ENCODE data around the gene HMG20B.

HMG20B gene

DNA sequence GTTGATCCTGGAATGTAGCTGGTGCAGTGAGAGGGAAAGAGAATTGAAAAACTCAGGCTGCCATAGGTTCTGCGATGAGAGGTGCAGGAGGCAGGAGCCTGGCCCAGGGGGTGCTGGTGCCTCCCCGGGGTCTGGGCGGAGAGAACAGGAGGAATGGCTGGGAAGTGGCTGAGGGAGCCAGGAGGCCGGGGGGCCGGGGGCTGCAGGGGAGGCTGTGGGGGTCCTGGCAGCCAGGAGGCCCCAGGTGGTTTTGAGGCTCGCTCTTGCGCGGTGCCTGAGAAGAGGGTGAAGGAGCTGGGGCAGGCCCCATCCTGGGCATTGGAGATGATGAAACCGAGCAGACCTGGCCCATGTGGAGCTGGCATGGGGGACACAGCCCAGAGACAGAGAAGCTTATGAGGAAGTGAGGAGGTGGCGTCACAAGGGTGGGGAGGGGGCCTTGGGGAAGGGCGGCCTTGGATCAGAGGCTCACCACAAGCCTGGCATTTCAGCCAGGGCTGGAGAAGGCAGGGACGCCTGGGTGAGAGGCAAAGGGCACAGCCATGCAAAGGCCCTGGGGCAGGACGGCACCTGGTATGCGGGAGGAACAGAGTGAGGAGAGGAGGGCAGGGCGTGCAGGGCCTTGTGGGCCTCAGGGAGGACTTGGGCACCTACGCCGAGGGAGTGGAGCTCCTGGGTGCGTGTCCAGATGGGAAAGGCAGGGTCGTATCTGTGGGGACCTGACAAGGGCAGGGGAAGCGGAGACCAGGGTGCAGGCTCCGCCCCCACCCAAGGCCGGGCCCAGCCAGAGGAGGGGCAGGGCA, 35.1 kb upstream of the HMG20B start:
- DNase-seq = no peak

DNA sequence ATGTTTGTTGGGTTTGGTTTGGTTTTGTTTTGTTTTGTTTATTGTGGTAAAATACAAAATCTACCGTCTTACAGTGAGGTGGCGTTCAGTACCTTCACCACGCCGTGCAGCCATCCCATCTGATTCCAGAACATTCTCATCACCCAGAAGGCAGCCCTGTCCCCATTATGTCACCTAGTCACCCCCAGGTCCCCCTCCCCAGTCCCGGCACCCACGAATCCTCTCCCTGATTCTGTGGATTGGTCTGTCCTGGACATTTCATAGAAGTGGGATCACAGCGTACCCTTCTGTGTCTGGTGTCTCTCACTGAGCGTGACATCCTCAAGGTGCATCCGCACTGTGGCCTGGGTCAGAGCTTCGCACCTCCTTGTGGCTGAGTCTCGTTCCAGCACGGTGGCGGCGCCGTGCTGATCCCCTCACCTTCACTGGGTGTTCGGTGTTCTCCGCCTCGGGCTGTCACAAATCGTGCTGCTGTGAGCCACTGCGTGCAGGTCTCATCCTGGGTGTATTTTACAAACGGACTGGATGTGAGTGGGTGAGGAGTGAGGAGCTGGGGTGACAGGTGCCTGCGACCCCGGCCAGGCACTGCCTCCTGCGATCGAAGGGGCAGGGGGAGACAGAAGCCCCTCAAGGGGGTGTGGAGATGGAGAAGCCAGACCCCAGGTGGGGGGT, 34.4 kb upstream of the HMG20B start:
- DNase-seq = no peak

DNA sequence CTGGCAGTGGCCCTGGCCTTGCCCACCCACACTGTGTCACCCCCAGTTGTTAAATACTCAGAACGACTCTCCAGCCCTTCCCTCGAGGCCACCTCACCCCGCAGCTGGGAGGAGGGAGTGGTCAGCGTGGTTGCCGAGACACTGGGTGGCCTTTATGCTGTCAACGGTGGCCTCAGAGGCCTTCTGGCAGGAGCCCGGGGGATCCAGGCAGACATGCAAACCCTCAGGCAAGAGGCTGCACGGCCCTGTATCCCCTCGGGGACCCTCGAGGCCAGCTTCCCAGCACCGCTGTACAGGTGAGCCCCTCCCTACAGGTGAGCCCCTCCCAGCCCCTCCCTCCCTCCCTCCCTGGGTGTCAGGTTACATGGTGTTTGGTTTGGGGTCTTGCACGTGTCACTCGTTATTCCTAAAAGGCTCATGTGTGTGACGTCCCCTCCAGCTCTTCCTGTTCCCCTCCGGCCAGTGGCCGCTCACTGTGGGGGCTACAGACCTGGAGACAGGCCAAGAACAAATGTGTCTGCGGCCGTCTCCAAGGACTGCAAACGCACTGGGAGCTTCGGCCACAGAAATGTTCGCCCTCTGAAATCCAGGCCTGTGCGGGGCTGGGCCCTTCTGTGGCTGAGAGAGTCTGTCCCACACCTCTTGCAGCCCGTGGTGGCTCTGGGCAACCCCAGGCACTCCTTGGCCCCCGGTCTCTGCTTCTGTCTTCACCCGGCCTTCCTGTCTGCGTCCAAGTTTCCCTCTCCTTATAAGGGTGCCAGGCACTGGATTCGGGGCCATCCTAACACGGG, 33.6 kb upstream of the HMG20B start, which contains the start of gene TEKTIP1:
TEKTIP1 (plus strand) TSS at position 210 of the 791 bp plus-strand sequence; CDS start at position 214, 4 bp downstream.
- DNase-seq = no peak

DNA sequence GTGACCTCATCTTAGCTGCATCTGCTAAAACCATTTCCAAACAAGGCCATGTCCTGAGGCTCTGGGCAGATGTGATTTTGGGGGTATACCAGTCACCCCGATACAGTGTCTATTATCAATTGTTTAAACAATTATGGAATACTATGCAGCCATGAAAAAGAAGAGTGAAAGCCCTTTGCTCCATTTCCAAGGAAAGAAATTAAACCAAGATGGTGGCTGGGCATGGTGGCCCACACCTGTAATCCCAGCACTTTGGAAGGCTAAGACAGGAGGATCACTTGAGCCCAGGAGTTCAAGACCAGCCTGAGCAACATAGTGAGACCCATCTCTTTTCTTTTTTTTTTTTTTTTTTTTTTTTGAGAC, 33.0 kb upstream of the HMG20B start:
- no peak for DNase-seq

DNA sequence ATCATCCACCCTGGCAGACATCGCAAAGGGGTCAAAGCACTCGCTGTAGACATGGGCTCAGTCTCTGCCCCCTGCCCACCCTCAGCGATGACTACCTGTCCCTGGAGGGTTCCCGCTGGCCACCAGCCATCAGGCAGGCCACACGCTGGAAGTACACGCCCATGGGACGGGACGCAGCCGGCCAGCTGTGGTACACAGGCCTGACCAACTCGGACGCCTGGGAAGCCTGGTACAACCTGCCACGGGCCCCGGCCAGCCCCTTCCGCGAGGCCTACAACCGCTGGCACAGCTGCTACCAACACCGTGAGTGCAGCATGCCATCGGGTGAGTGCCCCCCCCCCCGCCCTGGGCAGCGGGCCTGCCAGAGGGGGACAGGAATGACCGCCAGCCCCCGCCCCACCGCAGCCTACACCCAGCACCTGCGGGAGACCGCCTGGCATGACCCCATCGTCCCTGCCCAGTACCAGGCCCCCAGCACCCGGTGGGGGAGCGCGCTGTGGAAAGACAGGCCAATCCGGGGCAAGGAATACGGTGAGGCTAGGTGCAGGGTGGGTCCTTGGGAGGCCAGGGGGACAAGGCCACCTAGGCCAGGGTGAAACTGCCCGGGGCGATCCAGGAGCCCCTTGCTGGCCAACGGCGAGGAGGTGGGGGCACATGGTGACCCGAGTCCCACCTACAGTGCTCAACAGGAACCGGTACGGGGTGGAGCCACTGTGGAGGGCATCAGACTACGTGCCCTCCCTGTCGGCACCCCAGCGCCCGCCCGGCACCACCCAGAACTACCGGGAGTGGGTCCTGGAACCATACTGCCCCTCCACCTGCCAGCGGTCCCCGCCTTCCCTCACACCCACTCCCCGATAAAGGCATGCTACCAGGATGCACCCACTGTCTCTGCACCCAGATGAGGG, 29.3 kb upstream of the HMG20B start:
- DNase-seq = no peak

DNA sequence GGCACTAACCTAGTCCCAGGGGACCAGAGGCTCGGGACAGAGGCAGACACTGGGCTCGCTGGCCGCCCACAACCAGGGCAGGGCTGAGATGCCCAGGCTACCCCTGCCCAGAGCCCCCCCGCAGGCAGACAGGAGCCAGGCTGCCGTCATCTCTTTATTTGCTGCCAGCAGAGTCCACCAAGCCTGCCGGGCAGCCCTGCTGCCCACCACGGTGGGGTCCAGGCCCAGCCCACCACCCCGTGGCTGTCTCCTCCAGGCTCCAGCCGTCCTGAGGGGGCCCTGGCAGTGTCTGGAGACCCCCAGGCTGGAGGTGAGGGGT, 28.7 kb upstream of the HMG20B start:
- DNase-seq = no peak

DNA sequence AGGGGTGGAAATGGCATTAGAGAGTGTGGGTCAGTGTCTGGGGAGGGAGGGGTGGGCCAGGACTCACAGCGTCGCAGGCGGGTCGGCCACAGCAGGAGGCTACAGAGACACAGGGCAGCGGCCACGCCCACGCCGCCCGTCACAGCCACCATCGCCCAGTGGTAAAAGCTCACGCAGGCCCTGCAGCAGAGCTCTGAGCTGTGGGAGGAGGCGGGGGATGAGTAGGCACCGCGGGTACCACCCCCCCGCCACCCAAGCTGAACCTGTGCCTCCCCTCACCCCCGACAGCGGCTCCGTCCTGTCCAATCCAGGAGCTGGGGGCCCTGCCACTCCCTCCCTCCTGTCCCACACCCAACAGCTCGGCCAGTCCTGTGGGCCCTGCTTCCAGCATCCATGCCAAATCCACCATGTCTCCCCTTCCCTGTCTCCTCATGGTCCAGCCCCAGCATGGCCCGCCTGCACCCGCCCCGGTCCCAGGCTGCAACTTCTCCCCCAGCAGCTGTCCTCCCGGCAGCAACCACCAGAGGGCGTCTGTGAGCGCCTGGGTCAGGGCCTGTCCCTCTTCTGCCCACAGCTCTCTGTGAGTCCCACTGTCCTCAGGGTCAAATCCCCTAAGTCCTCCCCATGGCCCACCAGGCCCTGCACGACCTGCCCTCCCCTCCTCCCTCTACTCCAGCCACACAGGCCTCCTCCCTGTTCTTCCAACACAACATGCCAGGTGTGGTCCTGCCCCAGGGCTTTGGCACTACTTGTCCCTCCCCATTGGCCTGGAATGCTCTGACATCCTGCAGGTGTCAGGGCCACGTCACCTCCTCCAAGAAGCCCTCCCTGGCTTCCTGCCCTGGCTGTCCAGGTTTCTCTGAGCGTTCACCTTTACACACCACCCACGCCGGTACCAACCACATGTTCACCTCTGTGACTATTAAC, 27.7 kb upstream of the HMG20B start:
- no peak for DNase-seq

DNA sequence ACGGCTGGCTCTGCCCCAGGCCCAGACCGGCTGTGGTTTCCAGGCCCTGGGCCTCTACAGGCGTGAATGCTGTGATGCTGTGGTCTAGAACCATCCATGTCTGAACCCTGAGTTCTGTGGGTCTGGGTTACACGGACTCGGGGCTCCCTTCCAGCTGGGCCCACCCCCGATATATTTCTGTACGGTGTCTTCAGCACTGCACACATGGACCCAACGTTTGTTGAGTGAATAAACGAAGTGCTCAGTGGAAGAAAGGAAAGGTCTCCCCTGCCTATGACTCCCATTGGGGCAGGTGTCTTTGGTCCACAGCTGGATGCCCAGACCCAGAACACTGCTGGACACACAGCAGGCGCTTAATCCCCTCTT, 27.1 kb upstream of the HMG20B start:
- DNase-seq = no peak

DNA sequence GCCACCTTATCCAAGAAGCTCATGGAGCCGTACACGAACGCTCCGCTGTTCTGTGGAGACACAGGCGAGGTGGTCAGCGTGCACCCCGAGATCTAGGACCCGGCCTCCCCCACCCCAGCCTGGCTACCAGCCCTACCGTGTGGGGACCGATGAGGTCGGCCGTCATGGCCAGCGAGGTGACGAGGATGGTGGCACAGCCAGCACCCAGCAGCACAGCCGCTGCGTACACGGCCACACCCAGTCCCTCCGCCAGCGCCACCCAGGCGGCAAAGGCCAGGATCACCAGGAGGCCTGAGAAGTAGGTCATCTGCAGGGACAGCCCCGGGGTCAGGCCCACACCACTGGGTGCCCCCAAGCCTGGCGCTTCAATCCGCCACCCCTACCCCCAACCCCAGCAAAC, 26.6 kb upstream of the HMG20B start:
- DNase-seq = no peak

DNA sequence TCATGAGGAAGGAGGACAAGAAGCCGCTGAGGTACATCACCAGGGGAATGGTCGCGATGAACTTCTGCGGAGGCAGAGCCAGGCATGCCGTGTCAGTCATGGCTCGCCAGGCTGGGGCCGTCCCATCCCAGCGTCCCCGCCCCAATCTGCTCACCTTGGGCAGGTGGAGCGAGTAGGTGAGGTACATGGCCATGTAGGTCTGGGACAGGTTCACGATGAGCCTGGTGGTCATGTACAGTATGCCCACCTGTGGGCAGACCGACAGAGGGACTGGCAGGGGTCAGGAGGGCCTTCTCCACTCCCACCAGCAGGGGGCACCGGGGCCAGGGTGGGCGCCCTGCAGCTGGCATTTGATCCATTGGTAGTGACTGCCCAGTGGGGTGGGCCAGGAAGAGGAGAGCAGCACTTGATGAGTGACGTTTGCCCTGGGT, 25.4 kb upstream of the HMG20B start:
- DNase-seq = no peak

DNA sequence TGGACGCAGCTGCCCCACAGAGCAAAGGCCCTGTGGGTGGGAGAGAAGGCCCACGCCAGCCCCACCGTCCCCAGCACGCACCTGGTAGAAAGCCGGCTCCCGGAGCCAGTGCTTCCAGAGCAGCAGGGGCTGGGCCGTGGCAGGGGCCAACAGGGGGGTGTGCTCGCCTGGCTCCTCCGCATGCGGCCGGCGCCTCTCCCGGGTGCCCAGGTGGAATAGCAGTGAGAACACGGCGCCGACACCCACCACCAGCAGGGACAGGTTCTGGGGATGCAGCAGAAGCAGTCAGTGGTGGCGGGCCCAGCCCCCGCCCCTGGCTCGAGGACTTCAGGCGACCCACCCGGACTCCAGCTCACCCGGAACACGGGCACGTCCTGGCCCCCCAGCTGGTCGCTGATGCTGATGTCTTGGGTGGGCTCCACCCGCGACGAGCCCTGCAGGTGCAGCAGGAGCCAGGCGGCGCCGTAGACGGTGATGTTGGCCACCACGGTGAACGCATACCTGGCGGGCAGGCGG, 24.9 kb upstream of the HMG20B start:
- no peak for DNase-seq

DNA sequence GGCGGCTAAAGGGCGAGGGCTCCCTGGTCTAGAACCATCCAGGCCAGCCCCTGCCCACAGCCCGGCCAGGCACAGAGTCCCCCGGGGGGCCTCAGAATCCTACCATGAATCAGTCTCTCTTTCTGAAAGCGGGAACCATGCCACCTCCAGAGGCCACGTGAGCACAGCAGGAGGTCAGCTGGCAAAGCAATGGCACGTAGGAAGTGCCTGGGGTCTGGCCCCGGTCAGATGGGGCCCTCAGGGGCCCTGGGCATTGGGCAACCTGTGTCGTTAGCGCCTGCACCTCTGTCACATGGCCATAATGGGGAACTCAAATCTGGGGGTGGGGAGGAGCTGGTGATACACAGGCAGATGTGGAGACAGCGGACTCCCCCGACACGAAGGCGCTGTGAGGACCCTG, 24.1 kb upstream of the HMG20B start:
- DNase-seq = no peak

DNA sequence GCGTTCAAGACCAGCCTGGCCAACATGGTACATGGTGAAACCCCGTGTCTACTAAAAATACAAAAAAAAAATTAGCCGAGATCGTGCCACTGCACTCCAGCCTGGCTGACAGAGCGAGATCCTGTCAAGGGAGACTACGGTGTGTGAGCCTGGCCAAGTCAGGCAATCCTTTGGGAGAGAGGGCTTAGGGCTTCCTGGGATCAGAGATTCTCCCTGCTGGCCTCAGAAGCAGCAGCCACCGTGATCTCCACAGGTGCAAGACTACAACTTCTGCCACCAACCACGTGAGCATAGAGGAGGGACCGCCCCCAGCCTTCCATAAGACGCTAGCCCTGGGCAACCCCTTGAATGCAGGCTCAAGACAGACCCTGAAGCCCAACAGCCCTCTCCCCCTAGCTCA, 22.9 kb upstream of the HMG20B start:
- DNase-seq = no peak

DNA sequence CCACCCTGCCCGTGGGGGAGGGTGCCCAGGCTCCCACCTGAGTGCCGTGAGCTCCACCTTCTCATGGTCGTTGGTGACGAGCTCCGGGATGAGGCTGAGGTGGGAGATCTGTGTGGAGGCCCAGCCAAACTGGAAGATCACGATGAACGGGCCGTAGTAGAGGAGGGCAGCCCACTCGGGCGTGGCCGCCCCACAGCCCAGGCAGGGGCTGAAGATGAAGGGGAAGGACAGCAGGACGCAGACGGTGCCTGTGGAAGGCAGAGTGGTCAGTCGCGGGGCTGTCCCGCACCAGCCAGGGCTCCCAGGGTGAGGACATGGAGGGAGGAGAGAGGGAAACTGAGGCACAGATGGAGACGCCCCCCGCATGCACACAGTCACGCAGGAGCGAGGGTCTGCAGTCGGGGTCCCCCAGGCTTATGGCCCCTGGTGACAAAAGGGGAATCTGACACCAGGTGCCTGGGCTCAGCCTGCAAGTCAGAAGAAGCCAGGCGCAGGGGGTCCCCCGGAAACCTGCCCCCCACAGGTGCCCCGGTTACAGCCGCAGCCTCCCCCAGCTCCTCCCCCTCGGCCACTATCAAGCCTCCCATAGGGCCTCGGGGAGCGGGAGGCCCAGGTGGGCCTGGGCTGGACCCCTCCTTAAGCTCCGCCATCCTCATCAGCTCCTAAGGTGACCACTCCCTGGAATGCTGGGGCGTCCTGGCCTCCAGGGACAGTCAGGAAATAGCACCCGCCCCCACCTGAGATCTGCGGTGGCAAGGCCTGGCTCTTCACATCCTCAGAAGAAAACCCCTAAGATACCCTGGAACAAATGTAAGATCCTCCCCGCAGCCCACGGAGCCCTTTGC, 21.6 kb upstream of the HMG20B start:
- DNase-seq = no peak

DNA sequence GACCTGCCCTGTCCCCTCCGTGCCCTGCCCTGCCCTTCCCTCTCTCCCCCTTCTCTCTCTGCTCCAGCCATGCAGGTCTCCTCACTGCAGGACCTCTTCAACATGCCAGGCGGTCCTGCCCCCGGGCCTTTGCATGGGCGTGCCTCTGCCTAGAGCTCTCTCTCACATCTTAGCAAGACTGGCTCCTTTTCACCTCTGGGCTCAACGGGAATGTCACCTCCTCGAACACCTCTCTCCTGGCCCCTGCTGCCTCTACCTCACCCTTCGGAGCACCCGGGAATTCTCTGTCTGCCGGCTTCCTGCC, 21.0 kb upstream of the HMG20B start:
- no peak for DNase-seq

DNA sequence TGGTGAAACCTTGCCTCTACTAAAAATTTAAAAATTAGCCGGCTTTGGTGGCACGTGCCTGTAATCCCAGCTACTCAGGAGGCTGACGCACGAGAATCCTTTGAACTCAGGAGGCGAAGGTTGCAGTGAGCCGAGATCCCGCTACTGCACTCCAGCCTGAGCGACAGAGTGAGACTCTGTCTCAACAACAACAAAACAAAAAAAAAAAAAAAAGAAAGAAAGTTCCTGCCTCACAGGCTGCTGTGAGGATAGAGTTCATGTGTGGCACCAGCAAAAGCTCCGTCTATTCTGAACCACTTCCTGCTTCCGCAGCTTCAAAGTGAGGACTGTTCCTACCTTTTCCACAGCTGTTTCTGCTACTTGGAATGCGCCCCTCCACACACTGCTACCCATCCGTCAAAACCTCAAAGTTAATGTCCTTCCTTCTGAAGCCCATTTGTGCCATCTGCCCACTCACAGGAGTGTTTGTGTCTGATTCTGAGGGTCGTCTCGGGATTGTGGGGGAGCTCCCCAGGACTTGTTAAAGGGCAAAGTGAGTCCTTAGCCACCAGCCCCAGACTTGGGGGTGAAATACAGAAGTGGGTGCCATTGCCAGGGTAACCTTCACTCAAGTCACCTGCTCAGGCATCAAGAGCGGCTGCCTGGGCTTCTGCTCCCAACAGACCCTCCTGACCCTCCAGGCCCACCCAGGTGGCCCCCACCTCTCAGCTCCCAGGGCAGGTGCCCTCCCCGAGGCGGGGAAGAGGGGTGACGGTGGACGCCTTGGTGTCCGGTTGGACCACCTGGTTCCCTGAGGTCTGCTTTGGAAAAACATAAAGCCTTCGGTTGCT, 18.3 kb upstream of the HMG20B start:
- no peak for DNase-seq

DNA sequence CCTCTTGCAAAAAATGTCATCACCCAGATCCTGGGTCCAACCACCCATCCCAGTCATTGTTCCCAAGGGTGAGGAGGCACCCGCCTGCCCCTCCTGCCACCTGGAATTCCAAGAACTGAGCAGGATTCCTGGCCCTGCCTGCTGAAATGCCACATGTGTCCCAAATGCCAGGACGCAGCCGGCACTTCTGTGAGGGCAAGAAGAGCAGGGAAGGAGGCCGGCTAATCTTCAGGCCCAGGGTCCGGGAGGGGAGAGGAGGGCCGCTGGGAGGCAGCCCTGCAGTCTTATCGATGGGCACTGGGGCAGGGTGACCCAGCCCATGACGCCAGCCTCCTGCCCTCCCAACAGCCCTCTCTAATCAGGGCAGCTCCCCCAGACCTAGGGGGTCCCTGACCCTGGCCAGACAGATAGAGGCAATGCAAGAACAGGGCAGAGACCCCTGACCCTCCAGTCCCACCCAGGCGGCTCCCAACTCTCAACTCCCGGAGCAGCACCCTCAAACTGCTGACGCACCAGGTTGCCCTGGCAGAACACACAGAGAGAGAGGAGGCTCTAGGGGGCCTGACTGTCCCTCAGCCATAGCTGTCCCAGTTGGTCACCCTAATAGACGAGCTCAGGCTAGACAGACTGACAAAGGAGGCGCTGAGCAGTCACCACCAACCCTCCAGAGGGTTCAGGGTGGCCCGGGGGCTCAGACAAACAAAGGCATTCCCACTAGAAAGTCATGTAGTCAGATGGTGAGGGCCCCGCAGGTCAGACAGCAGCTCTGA, 16.9 kb upstream of the HMG20B start:
- no peak for DNase-seq

DNA sequence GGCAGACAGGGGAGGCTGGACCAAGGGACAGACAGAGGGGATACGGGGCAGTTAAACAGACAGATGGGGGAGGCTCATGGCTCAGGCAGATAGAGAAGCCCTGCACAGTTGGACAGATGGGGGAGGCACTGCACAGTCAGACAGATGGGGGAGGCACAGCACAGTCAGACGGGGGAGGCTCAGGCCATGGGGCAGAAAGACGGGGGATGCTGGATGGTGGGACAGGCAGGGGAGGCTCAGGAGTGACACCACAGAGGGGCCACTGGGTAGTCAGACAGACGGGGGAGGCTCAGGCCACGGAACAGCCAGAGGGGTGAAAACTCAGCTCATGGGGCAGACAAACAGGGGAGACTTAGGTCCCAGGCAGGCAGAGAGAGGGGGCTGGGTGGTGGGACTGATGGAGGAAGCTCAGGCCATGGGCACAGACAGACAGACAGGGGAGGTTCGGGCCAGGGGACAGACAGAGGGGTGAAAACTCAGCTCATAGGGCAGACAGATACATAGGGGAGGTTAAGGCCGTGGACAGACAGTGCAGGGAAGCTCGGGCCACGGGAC, 16.2 kb upstream of the HMG20B start:
- DNase-seq = no peak

DNA sequence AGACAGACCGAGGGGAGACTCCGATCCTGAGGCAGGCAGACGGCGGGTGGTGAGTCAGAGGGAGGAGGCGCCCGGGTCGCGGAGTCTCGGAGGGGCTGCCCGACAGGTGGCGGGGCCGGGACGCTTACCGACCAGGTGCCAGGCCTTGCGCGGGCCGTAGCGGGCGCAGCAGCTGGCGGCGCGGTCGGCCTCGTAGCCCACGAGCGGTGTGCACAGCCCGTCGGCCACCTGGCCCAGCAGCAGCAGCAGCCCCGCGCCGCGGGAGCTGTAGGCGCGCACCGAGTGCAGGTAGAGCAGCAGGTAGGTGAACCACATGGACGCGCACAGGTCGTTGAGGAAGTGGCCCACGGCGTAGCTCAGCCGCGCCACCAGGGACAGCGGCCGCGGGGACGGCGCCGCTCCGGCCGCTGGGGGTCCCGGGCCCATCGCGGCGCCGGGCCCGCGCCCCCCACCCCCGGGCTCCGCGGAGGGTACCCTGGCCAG, 15.7 kb upstream of the HMG20B start:
- DNase-seq = peak; percentile 23
